SK-N-SH (cell line): ENCODE data around the gene CASP12.

Experiments
- CHD2 ChIP-seq: fragments of 150-350 bp; IDR thresholded peaks from 2 replicates; pipeline ENCODE4 v1.6.1; 2018; ENCODE audit warnings: low read length; ENCODE audit not compliant: partially characterized antibody
- ELF1 ChIP-seq: IDR thresholded peaks from 2 replicates; pipeline ENCODE4 v1.4.0; 2012
- EP300 ChIP-seq, 2 experiments: IDR thresholded peaks; 2 replicates each; pipeline versions ENCODE4 v1.4.0 to v1.6.1; 2012; ENCODE audit warnings: borderline replicate concordance in 1 of 2, low read depth in 1 of 2, low read length in 1 of 2
- MXI1 ChIP-seq: IDR thresholded peaks from 2 replicates; pipeline ENCODE4 v1.6.1; 2012; ENCODE audit warnings: mild to moderate bottlenecking, low read depth, low read length, improper control_type of control experiment
- POLR2AphosphoS5 ChIP-seq: IDR thresholded peaks from 2 replicates; pipeline ENCODE4 v1.6.1; 2012; ENCODE audit warnings: low read depth, low read length
- RAD21 ChIP-seq: IDR thresholded peaks from 2 replicates; pipeline ENCODE4 v1.6.1; 2012; ENCODE audit warnings: mild to moderate bottlenecking, low read length
- RCOR1 ChIP-seq: fragments of 150-350 bp; IDR thresholded peaks from 2 replicates; pipeline ENCODE4 v1.6.1; 2017; ENCODE audit warnings: antibody characterized with exemption, low read length
- RXRA ChIP-seq: IDR thresholded peaks from 2 replicates; pipeline ENCODE4 v1.4.0; 2012; ENCODE audit warnings: low read depth, mild to moderate bottlenecking, borderline replicate concordance
- SMC3 ChIP-seq: IDR thresholded peaks from 2 replicates; pipeline ENCODE4 v1.6.1; 2012; ENCODE audit warnings: low read depth, low read length, improper control_type of control experiment
- TF ChIP-seq, protein P1 (sequence below): fragments of 200-600 bp; sonication (generic); IDR thresholded peaks from 2 replicates; pipeline ENCODE4 v1.6.1; 2017; ENCODE audit warnings: antibody characterized with exemption, mild to moderate bottlenecking, moderate library complexity
- TF ChIP-seq, protein P2 (sequence below): IDR thresholded peaks from 2 replicates; pipeline ENCODE4 v1.4.0; 2012; ENCODE audit warnings: low read depth
- TF ChIP-seq, protein P3 (sequence below): IDR thresholded peaks from 2 replicates; pipeline ENCODE4 v1.4.0; 2012; ENCODE audit warnings: low read depth, borderline replicate concordance

DNA sequence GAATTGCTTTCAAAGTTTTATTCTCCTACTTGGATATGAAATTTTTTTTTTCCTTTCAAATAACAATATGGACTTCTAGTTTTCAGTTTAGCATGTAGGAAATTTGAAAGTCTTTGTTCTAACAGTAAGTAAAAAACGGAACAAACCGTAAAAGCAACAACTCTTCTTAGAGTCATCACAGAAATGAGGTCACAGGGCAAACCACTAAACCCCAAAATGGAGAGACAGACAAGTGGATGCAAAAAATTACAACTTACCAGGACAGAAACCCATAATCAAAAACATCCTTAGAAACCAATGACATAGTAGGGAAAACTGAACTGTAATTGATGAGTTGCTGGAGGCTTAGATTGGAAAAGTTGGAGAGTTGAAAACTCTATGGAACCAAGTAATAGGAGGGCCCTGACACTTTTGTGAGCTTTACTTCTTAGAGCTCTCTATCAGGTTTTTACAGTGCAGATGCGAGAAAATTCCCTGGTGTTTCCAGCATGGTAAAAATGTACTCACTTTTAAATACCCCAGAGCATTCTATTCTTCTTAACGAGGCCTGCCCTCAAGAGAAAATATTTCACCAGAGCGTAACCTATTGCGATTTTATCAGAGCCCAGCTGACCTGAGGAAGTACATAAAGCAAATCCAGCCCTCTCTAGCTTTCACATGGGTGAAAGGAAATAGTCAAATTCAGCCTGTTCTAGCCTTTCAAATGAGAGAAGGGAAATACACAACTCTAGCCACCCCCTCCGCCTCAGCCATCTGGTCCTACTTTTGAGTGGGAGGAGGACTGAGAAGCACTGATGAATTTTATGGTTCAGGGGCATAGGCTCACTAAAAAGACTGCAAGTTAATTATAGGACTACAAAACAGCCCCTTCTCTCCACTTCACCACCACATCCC is 39.1 kb downstream of the CASP12 start:
- TF ChIP-seq SMC3 (no peak), RXRA (no peak), EP300 (IDR thresholded peaks at IDR 0.05; ENCODE audit: borderline replicate concordance in 1 of 2, low read depth in 1 of 2, low read length in 1 of 2) (no peak), POLR2AphosphoS5 (no peak), RAD21 (no peak), CHD2 (no peak), RCOR1 (no peak), MXI1 (no peak), ELF1 (no peak)
- TF ChIP-seq, protein P1, sequence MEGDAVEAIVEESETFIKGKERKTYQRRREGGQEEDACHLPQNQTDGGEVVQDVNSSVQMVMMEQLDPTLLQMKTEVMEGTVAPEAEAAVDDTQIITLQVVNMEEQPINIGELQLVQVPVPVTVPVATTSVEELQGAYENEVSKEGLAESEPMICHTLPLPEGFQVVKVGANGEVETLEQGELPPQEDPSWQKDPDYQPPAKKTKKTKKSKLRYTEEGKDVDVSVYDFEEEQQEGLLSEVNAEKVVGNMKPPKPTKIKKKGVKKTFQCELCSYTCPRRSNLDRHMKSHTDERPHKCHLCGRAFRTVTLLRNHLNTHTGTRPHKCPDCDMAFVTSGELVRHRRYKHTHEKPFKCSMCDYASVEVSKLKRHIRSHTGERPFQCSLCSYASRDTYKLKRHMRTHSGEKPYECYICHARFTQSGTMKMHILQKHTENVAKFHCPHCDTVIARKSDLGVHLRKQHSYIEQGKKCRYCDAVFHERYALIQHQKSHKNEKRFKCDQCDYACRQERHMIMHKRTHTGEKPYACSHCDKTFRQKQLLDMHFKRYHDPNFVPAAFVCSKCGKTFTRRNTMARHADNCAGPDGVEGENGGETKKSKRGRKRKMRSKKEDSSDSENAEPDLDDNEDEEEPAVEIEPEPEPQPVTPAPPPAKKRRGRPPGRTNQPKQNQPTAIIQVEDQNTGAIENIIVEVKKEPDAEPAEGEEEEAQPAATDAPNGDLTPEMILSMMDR = no peak
- TF ChIP-seq, protein P2, sequence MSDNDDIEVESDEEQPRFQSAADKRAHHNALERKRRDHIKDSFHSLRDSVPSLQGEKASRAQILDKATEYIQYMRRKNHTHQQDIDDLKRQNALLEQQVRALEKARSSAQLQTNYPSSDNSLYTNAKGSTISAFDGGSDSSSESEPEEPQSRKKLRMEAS = no peak
- TF ChIP-seq, protein P3, sequence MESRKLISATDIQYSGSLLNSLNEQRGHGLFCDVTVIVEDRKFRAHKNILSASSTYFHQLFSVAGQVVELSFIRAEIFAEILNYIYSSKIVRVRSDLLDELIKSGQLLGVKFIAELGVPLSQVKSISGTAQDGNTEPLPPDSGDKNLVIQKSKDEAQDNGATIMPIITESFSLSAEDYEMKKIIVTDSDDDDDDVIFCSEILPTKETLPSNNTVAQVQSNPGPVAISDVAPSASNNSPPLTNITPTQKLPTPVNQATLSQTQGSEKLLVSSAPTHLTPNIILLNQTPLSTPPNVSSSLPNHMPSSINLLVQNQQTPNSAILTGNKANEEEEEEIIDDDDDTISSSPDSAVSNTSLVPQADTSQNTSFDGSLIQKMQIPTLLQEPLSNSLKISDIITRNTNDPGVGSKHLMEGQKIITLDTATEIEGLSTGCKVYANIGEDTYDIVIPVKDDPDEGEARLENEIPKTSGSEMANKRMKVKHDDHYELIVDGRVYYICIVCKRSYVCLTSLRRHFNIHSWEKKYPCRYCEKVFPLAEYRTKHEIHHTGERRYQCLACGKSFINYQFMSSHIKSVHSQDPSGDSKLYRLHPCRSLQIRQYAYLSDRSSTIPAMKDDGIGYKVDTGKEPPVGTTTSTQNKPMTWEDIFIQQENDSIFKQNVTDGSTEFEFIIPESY = no peak
